ENCODE data around the gene ZFP36L2. TPM values are rescaled to one million over a fixed set of nuclear protein-coding genes. Genes with fewer than 3 reads are reported as not detected.

Gene ZFP36L2
- total and polyA plus RNA-seq, 9 of the 15 experiments (the other 6 are each of a cell fraction or from before 2014, with no cell fraction given): 4.1 to 60.6 (median 20.3) TPM

GRCh38 chr2:43184339-43184895 is 42.0 kb downstream of the ZFP36L2 start (continued):
- peak; percentile 39; the same call in 1 of the 2 replicates for TF ChIP-seq PKNOX1 (IDR thresholded peaks at IDR 0.05)
- peak; percentile 71 for TF ChIP-seq CTBP1 (IDR thresholded peaks at IDR 0.05; ENCODE audit: borderline replicate concordance)
- peak; percentile 22; the same call in 1 of the 2 replicates for TF ChIP-seq GATAD2B (IDR thresholded peaks at IDR 0.05; ENCODE audit: borderline replicate concordance)
- TF ChIP-seq MTA1 (IDR thresholded peaks at IDR 0.05; ENCODE audit: borderline replicate concordance): peak; percentile 74
- peak; percentile 59; the same call in 1 of the 2 replicates for TF ChIP-seq SMARCA5 (IDR thresholded peaks at IDR 0.05)
- no peak for TF ChIP-seq ATF4 (CRISPR knock-in tag; IDR thresholded peaks at IDR 0.05)
- TF ChIP-seq DPF2 (IDR thresholded peaks at IDR 0.05): peak; percentile 63; the same call in 1 of the 2 replicates
- peak; percentile 83 for TF ChIP-seq ATF3 (IDR thresholded peaks at IDR 0.05)
- TF ChIP-seq ATF3 (CRISPR knock-in tag; conservative IDR thresholded peaks at IDR 0.05): 0 out of 2 replicates have a peak, but pooled peaks have one; percentile 40
- no peak for TF ChIP-seq ZNF589 (CRISPR knock-in tag; IDR thresholded peaks at IDR 0.05; ENCODE audit: low read depth)
- TF ChIP-seq RFX1 (IDR thresholded peaks at IDR 0.05): peak; percentile 65; the same call in 1 of the 2 replicates
- peak in 1 of 2 experiments; percentile 36; a peak in 1 of 4 replicates for TF ChIP-seq SRF (CRISPR knock-in tag; IDR thresholded peaks at IDR 0.05)
- TF ChIP-seq TARDBP (IDR thresholded peaks at IDR 0.05): peak; percentile 39; the same call in 1 of the 2 replicates
- 0 out of 2 replicates have a peak, but pooled peaks have one; percentile 21 for TF ChIP-seq SP1 (CRISPR knock-in tag; IDR thresholded peaks at IDR 0.05)
- TF ChIP-seq GATAD2A (IDR thresholded peaks at IDR 0.05): 0 out of 2 replicates have a peak, but pooled peaks have one; percentile 52
- TF ChIP-seq ZNF436 (CRISPR knock-in tag; IDR thresholded peaks at IDR 0.05): no peak
- 0 out of 2 replicates have a peak, but pooled peaks have one; percentile 29 for TF ChIP-seq MTA3 (IDR thresholded peaks at IDR 0.05; ENCODE audit: borderline replicate concordance)
- TF ChIP-seq MAZ (CRISPR knock-in tag; conservative IDR thresholded peaks at IDR 0.05 in 1 of 2, IDR thresholded peaks at IDR 0.05 in 1 of 2): peak in 1 of 2 experiments; percentile 55; a peak in 1 of 4 replicates
- TF ChIP-seq PRDM10 (IDR thresholded peaks at IDR 0.05; ENCODE audit: partially characterized antibody): peak; percentile 88
- no peak for TF ChIP-seq MYNN (IDR thresholded peaks at IDR 0.05)
- no peak for TF ChIP-seq MYNN (CRISPR knock-in tag; IDR thresholded peaks at IDR 0.05)
- no peak for TF ChIP-seq HMG20A (CRISPR knock-in tag; conservative IDR thresholded peaks at IDR 0.05)

All from K562 (cell line).